Inferior parietal cortex (tissue), 1 donor: ENCODE results near the gene SCD.
"Not testable (repeated sequence)": the region's sequence is repeated elsewhere in the genome, so short reads cannot be mapped to it uniquely, and the experiment has no call there.

ENCODE experiments used
- DNase-seq: peaks from one replicate; pipeline ENCODE4 v3.0.0-alpha.2; 2016; ENCODE audit errors: extremely low spot score

SCD gene

DNA sequence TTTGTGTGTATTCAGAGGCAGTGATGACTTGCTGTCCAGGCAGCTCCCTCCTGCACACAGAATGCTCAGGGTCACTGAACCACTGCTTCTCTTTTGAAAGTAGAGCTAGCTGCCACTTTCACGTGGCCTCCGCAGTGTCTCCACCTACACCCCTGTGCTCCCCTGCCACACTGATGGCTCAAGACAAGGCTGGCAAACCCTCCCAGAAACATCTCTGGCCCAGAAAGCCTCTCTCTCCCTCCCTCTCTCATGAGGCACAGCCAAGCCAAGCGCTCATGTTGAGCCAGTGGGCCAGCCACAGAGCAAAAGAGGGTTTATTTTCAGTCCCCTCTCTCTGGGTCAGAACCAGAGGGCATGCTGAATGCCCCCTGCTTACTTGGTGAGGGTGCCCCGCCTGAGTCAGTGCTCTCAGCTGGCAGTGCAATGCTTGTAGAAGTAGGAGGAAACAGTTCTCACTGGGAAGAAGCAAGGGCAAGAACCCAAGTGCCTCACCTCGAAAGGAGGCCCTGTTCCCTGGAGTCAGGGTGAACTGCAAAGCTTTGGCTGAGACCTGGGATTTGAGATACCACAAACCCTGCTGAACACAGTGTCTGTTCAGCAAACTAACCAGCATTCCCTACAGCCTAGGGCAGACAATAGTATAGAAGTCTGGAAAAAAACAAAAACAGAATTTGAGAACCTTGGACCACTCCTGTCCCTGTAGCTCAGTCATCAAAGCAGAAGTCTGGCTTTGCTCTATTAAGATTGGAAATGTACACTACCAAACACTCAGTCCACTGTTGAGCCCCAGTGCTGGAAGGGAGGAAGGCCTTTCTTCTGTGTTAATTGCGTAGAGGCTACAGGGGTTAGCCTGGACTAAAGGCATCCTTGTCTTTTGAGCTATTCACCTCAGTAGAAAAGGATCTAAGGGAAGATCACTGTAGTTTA is 15.8 kb downstream of the SCD start:
- no peak for DNase-seq

DNA sequence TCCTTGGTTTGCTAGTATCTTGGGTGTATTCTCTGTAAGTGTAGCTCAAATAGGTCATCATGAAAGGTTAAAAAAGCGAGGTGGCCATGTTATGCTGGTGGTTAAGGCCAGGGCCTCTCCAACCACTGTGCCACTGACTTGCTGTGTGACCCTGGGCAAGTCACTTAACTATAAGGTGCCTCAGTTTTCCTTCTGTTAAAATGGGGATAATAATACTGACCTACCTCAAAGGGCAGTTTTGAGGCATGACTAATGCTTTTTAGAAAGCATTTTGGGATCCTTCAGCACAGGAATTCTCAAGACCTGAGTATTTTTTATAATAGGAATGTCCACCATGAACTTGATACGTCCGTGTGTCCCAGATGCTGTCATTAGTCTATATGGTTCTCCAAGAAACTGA is 17.1 kb downstream of the SCD start:
- no peak for DNase-seq

DNA sequence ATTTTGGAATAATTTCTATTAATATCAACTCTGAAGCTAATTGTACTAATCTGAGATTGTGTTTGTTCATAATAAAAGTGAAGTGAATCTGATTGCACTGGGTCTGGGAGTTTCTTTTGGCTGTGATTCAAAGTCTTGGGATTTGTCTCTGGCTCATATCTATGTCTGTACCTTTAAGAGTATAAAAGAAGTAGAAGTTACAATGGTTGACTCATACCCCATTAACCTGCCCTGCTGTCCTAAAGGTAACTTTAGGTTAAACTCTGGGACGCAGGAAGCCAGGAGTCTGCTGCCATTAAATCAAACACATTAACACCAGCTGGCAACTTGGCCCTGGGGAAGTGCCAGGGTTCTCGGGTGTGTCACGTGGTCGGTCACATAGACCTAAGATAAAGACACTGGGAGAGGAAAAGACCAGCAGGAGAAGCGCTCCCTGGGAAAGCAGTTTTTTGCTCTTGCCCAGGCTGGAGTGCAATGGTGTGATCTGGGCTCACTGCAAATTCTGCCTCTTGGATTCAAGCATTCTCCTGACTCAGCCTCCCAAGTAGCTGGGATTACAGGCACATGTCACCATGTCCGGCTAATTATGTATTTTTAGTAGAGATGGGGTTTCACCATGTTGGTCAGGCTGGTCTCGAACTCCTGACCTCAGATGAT is 17.8 kb downstream of the SCD start:
- DNase-seq, result no peak

DNA sequence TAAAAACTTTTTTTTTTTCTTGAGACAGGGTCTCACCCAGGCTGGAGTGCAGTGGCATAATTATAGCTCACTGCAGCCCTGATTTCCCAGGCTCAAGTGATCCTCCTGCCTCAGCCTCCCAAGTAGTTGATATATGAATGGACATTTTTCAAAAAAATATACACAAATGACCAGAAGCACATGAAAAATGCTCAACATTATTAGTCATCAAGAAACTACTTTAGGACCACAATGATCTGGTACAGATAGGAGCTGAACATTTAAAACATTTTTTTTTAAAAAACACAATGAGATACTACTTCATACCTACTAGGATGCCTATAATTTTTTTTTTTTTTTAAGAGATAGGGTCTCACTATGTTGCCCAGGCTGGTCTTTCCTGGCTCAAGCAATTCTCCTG is 21.7 kb downstream of the SCD start:
- no peak for DNase-seq

DNA sequence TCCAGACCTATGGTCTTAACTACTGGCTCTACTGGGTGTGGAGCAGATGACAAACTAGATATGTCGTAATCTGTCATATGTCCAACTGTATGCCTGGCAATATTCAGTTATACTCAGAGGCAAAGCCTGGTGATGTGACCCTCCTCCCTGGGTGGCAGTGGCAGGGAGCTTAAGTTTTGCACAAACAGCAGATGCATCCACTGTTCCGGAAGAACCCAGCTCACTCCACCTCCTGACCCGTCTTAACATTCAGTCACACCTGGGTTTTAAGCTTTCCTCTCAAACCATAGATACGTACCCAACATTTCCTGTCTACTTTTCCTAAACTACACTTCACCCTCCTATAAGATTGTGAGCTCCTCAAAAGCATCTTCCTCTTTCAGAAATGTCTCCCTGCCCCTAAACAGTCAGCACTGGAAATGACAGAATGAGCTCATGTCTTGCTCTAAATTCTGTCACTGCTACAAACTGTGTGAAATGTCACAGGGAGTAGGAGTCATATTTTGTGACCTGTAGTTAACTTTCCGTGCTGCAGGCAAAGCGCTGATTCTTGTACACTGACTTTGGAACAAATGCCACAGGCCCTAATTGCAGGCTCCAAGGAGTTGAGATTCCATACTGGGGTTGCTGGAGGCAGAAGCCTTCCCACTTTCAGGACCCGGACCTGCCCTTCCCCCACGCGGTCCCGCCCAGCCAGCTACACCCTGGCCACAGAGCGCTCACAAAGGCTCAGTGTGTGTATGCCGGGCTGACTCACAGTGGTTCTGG is 23.9 kb downstream of the SCD start:
- DNase-seq, result peak; percentile 72

DNA sequence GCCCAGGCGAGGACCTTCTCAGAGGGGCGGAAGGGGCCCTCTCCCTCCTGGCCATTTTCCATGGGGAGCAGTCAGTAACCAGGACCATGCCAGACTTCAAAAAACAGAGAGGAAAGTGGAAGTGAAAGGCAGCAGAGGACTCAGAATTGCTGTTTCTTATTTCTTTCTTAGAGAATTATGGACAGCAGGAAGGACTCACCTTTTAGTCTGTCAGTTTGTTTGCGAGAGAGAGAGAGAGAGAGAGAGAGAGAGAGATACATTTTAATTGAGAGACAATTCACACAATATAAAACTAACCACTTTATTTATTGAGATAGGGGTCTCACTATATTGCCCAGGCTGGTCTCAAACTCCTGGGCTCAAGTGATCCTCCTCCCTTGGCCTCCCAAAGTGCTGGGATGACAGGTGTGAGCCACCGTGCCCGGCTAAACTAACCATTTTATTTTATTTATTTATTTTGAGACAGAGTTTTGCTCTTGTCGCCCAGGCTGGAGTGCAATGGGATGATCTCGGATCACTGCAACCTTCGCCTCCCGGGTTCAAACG is 24.5 kb downstream of the SCD start:
- no peak for DNase-seq

DNA sequence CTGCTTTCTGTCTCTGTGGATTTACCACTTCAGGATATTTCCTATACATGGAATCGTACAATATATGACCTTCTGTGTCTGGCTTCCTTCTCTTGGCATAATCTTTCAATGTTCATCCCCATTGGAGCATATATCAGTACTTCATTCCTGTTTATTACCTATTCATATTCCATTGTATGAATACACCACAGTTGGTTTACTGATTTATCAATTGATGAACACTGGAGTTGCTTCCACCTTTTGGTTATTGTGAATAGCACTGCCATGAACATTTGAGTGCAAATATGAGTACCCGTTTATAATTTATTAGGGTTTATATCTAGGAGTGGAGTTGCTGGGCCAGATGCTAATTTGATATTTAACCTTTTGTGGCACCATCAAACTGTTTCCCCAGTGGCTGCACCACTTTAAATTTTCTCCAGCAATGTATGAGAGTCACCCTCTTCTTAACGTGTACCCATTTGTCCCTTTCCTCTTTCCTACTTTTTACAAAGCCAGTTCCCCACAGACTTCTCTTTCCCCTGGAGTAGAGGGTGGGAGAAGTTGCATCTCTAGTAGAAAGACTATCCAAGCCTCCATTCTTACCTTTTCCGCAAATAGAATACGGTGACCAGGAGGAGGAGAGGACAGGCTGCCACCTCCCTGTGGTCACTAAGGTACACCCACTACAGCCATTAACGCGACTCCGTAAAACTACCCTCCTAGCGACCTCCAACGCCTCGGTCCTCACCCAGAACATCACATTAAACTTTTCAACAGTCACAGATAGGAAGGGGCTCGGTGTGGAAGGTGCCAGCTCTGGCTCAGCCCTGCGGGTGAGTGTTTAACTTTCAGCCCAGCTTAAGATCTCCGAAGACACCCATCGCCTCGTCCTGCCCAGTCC is 25.6 kb downstream of the SCD start:
- DNase-seq, result no peak

DNA sequence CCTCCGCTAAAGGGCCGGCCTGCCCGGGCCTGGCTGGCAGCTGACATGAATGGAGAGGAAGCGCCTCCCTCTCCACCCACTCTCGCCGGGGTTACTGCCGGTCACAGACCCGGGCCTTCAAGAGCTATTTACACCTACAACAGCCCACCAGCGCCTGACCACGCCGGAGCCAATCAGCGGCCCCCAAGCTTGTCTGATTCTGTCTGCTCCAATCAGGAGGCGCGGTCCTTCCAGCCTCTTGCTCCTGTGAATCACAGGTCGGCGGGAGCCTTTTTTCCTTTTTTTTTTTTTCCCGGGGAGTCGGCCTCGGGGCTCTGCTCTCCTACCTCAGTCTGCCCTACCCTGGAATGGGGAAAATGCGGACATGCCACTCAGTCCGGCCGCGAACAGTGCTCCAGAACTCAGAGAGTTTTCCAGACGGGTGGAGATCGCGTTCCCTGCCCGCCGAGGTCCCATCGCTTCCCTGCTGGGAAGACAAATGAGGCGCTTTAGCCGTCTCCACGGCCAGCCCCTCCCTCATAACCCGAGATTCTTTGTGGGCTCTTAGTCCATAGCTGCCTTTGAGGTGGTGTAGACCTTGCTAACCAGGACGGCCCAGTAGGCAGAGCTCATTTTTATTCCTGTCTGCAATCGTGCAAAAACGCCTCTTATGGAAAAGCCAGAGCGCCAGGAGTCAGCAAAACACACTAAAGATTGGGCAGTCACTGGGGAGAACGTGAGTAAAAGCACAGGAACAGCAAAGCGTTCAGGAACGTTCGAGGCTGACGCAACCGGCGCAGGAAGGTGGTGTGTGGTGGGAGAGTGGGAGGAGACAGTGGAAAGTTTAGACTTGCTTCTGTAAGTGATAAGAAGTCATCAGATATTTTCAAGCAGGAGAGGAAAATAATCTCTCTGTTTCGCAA is 26.5 kb downstream of the SCD start:
- peak; percentile 97 for DNase-seq

DNA sequence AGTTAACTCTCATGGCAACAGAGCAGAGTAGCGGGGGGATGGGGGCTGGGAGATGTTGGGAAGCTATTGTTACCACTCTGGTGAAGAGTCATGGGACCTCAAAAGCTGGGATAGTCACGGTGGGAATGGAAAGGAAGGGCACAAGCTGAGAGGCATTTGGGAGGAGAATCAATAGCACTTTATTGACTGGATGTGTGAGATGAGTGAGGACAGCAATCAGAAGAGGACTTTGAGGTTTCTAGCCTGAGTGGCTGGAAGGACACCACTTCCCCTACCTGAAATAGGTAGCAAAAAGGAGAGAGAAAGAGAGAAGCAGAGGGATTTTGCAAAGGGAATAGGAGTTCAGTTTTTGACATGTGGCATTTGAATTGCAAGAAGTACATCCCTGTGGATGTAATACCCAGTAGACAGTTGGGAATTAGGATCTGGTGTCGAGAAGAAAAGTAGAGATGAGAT is 27.2 kb downstream of the SCD start:
- DNase-seq, result no peak

DNA sequence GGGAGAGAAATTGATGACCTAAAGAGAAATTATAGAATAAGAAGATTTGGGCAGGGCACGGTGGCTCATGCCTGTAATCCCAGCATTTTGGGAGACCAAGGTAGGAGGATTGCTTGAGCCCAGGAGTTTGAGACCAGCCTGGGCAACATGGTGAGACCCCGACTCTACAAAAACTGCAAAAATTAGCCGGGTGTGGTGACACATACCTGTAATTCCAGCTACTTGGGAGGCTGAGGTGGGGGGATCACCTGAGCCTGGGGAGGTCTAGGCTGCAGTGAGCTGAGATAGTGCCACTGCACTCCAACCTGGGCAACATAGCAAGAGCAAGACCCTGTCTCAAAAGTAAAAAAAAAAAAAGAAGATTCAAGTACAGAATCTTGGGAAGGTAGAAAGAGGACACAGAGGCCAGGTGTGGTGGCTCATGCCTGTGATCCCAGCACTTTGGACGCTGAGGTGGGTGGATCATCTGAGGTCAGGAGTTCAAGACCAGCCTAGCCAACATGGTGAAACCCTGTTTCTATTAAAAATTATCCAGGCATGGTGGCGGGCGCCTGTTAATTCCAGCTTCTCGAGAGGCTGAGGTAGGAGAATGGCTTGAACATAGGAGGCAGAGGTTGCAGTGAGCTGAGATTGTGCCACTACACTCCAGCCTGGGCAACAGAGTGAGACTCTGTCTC is 27.8 kb downstream of the SCD start:
- not testable (repeated sequence) for DNase-seq

DNA sequence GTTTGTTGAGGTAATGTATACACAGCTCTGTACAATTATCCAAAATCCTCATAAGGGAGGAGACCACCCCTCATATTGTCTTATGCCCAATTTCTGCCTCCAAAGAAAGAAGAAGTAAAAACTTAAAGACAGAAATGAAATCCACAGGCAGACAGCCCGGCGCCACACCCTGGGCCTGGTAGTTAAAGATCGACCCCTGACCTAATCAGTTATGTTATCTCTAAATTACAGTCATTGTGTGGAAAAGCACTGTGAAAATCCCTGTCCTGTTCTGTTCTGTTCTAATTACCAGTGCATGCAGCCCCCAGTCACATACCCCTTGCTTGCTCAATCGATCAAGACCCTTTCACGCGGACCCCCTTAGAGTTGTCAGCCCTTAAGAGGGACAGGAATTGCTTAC is 29.6 kb downstream of the SCD start:
- DNase-seq, result not testable (repeated sequence)

DNA sequence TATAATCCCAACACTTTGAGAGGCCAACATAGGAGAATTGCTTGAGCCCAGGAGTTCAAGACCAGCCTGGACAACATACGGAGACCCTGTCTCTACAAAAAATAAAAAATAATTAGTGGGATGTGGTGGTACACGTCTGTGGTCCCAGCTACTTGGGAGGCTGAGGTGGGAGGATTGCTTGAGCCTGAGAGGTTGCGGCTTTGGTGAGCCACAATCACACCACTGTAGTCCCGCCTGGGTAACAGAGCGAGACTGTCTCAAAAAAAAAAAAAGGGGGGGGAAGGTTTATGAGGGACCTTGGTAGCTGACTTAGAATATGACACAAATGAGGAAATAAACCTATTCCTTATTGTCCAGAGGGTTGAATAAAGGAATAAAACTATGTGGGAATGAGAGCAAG is 30.8 kb downstream of the SCD start:
- DNase-seq, result no peak

DNA sequence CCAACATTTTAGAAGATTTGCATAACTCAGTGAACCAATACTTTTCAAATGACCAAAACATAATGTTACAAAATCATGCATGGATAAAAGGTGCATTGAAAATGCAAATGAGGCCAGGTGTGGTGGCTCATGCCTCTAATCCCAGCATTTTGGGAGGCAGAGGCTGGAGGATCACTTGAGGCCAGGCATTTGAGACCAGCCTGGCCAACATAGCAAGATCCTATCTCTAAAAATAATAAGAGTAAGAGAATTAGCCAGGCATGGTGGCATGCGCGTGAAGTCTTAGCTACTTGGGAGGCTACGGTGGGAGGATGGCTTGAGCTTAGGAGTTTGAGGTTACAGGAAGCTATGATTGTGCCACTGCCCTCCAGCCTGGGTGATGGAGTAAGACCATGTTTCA is 33.4 kb downstream of the SCD start:
- no peak for DNase-seq

DNA sequence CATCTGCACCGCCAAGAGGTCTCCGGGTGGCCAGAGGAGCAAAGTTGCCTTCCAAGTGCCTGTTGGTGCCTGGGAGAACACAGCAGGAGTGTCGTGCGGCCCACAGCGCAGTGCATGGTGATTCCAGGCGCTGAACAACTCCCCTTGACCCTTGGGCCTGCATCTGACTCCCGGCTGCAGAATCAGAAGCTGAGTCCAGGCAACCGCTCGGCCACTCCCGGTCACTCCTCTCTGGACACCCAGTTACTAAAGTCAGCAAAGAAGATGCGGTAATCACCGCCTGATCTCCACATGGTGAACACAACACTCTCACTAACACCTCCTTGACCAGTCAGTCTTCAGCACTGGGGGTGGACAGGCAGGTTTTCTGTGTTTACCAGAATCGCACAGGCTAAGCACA is 35.5 kb downstream of the SCD start:
- DNase-seq, result no peak

DNA sequence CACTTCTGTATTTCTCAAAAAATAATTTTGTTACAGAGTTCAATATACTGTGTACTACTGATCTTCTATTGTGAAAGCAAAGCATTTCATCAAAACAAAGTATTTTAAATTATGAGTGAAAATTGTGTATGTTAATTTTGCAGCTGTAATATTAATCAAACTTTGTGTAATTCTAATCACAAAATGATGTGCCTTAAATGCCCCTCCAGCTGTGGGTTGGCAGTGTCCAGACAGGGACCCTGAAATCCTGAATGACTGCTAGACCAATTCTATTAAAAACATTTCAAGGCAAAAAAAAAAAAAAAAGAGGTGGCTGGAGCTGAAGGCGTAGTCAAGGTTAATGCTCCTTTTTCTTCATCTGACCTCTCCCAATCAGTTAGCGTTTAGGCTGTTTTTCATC is 36.2 kb downstream of the SCD start:
- no peak for DNase-seq

DNA sequence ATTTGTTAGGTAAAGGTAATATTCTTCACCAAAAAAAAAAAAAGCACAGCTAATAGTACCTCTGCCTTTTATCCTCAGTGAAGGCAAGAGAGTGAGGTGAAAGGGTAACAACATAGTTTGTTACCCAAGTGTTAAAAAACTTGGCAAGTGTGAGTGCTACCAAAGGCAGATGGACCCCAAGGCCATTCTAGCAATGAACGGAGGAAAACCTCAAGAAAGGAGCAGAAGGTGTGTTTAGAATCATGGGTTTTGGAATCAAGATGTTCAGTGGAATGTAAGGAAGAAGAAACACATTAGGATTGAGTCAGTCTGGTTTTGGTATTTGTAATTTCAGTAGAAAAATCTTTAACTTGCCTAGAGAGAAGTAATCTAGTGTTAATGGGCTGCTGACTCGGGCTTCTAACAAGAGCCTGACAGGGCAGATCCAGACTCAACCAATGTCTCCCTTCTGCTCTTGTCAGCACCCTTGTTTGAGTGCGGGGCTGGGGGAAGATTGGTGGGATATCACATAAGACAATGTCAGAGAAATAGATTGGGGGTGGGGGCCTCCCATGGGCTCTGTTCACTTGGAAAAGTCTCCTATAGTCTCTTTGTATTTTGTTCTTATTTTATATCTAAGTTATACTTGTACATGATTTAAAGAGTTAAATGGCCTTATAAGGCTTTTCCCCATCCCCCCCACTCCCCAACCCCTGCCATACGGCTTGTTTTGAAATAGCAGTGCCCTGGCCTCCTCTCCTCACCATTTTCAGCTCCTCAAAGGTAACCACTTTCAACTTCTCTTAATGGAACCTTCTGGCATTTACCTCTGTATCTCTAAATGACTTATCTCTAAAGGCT is 44.4 kb downstream of the SCD start:
- DNase-seq, result no peak

DNA sequence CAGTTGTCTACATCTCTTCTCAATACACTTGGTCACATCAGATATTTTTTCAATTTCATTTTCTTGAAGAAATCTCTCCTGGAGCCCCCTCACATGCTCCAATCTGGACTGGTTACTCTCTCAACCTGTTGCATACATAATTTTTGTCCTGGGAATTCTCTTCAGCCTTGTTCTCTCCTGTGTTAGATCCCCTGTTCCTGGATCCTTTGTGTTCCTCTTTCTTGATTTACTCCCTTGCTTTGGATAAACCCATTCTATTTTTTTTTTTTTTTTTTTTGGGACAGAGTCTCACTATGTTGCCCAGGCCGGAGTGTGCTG is 45.6 kb downstream of the SCD start:
- no peak for DNase-seq

DNA sequence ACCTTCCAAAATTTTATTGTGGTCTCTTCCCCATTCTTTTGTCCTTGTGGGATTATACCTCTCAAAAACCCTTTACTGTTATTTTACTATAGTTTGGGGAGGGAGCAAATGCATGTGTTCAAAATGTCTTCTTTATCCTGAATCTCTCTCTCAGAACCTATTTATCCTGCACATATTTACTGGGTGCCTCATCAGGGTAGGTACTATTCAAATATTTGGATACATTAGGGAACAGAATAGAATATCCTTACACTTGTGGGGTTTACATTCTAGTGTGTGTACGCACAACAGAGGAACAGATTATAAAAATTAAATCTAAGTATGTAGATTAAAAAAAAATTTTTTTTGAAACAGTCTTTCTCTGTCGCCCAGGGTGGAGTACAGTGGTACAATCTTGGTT is 48.6 kb downstream of the SCD start:
- DNase-seq, result no peak

DNA sequence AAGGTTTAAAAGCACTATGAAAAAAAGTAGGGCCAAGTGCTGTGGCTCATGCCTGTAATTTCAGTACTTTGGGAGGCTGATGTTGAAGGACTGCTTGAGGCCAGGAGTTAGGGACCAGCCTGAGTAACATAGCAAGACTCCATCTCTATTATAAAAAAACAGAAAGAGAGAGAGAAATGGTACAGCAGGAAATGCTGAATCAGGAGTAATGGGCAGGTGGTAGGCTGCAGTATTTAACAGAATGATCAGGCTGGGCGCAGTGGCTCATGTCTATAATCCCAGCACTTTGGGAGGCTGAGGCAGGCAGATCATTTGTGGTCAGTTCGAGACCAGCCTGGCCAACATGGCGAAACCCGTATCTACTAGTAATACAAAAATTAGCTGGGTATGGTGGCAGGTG is 49.6 kb downstream of the SCD start:
- no peak for DNase-seq
